ENCODE measurements around the gene RAVER1.

- TF ChIP-seq CTCF (conservative IDR thresholded peaks at IDR 0.05; ENCODE audit: low read depth, low read length) (no peak), EZH2 (IDR thresholded peaks at IDR 0.05; ENCODE audit: borderline replicate concordance, low read depth, low read length, poor library complexity, severe bottlenecking) (no peak)
These were observed 13.2 kb upstream of the RAVER1 start for GRCh38 chr19:10346509-10346908.

All from A673 (cell line).